Measurements from ENCODE around the gene SINHCAF. TPM values are rescaled to one million over a fixed set of nuclear protein-coding genes. Genes with fewer than 3 reads are reported as not detected.
"Not testable (repeated sequence)": the region's sequence is repeated elsewhere in the genome, so short reads cannot be mapped to it uniquely, and the experiment has no call there.

SINHCAF gene, protein sequence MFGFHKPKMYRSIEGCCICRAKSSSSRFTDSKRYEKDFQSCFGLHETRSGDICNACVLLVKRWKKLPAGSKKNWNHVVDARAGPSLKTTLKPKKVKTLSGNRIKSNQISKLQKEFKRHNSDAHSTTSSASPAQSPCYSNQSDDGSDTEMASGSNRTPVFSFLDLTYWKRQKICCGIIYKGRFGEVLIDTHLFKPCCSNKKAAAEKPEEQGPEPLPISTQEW
- polyA plus RNA-seq (2013, experiment 1 of 2; ENCODE audit: insufficient read length): 46.4 TPM
- polyA plus RNA-seq (2013, experiment 2 of 2; ENCODE audit: insufficient read length): 44.0 TPM

DNA sequence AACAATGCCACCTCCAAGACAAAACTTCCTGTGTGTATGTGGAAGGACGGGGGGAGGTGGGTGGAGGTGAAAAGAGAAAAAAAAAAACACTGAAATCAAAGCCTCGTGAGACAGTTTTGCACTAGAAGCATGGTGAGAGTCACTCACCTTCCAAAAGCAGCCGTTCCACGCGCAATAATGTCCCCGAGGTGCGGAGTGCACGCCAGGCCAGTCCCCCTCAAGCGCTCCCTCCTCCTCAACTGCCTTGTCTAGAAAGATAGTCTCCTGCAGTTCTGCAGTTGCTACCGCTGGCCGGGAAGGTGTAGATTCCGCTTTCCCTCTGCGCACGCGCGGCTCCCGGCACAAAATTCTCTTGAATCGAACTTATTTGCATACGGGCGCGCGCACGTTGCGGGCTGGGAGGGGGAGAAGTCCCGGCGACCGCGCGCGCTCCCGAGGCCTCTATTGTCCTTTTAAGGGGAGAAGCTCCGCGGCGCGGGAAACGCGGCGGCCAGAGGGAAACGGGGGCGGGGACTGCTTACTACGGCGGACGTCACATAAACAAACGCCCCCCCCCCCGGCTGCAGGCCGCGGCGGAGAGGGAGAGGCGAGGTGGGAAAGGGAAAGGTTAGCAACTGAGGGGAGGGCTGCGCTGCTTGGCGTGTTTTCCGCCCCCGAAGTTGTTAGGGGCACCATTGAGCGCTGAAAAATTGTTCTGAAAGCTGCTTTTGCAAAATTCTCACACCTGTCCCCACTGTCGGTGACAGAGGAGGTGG is at the start of gene SINHCAF:
Gene SINHCAF, minus strand, starts transcription at position 274 of the 755 bp plus-strand sequence. CDS start 27,946 bp downstream, outside the sequence.
- DNase-seq: peak; percentile 99

DNA sequence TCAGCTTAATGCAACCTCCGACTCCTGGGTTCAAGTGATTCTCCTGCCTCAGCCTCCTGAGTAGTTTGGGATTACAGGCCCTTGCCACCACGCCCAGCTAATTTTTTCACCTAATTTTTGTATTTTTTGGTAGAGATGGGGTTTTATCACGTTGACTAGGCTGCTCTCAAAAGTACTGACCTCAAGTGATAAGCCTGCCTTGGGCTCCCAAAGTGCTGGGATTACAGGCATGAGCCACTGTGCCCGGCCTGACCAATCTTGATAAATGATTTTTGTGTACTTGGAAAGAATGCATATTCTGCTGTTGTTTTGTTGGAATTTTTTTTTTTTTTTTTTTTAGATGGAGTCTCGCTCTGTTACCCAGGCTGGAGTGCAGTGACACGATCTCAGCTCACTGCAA is 49.5 kb upstream of the SINHCAF start:
- DNase-seq: not testable (repeated sequence)

DNA sequence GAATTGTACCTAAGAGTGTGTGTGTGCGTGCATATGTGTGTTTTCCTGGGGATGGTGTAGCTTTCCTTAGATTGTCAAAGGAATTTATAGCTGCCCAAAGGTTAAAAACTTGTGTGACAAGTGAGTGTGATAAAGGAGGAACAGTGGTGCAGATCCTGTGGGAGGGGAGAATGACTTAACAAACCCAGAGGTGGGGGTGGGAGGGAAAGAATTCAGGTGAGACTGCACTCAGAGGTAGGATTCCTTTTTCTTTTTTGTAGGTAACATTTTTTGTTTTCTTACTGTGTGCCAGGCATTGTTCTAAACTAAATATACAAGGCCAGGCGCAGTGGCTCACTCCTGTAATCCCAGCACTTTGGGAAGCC is 45.3 kb upstream of the SINHCAF start:
- DNase-seq: no peak

DNA sequence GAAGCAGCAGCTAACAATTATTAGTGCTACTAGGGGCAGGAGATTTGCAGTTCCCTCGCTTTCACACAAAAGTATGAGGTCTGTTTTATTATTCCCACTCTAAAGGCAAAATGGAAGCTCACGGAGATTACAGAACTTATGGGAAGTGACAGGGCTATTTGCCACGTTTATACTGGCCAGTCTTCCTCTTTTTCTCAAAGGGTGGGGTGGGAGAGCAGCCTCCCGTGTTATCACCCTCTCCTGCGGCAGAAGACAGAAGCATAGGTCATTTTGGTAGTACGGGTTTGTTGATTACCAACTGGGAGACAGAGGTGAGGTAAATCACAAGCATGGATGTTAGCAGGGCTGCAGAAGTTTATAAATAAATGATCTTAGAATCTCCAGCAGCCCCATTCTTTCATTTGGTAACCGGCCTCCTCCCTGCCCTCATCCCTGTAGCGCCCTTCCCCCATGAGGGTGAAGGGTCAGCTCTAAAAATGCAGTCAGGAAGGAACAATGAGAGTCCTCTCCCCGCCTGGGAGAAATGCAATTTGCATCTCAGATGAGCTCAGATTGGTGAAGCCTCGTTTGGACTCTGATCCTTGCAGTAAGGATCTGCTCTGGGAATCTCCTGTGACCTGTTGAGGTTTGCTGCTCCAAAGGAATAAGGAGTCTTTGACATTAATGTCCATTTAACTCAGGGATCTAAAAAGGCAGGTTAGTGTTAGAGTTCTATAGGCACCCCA is 44.7 kb upstream of the SINHCAF start:
- no peak for DNase-seq

DNA sequence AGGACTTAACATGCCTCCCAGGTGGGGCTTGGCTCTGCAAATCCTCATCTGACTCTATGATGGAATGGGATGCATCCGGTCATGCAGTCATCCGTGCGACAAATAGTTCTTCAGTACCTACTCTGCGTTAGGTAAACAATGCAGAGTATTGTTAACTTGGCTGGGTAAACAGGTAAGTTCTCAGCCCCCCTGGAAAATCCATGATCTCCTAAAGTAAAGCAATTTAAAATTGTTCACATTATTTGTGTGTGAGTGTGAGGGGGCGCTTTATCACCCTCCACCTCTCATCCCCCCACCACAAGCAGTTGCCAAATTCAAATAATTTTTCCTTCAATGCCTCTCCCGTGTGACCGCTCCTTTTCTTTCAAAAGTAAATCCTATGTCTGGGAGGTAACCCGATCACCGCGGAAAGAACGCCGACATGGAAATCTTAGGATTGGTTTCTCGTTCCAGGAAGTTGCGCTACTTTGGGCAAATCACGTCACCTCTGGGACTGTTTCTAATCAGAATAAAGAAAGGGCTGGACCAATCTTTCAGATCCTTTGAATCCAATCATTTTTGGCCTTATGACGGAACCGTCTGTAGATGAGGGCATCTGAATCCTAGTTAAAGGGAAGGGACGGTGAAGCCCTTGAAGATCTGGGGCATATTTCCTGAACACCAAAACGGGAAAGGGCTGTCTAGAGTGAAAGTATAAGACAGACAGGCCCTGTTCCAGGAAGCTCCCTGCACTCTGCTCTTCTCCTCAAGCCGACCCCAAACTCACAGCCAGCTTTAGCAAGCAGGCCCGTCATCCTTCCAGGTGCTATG is 44.0 kb upstream of the SINHCAF start:
- peak; percentile 60 for DNase-seq

DNA sequence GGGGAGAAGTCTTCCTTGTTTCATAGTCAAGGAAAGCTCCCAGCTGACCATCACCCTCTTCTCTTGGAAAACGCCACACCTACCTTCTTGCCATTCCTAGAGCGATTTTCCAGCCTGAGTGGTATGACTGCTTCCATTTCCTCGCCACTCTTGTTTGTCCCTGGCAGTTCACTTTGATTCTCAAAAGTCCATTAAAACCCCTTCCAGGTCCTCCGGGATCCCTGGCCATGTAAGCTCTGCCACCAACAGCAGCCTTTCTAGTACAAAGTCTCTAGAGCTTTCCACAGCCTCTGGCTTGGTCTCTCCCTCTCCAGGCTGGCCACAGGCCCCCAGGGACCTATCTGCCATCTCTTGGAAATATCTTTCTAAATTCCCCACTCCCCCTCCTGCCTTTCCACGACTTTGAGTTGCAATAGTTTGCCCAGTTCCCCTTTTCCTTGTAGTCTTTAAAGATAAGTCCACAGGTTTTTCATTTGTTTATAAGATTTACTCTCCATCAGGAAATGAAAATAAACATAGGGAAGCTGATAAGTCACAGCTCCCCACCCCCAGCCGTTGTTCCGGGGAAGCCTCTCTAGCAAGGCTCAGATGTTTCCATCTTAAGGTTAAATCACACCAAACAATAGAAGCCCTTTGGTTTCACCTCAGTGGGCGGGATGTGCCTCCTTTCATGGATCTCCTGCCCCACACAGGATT is 42.9 kb upstream of the SINHCAF start:
- DNase-seq: peak; percentile 19

DNA sequence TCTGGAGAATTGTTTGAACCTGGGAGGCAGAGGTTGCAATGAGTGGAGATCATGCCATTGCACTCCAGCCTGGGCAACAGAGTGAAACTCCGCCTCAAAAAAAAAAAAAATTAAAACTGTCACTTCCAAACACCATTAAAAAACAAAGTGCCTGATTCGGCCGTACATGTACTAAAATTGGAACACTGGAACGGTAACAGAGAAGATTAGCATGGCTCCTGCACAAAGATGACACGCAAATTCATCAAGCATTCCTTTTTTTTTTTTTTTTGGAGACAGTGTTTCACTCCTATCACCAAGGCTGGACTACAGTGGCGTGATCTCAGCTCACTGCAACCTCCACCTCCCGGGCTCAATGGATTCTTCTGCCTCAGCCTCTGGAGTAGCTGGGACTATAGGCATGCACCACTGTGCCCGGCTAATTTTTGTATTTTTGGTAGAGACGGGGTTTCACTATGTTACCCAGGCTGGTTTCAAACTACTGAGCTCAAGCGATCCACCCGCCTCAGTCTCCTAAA is 40.2 kb upstream of the SINHCAF start:
- no peak for DNase-seq

DNA sequence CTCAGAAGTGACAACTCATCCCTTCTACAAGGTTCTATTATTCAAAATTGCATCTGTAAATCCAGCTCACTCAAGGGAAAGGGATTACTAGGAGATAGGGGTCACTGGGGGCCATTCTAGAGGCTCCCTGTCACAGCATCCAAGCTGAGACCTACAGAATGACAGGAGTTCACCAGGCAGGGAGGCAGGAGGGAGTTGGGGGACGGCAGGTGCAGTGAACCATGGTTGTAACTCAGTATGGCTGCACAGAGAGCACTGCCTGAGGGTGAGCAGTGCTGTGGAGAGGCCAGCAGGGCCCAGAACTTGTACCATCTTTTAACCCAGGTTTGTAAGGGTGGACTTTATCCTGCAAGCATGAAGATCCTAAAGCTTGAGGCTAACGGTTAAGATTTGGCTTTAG is 37.9 kb upstream of the SINHCAF start:
- no peak for DNase-seq

DNA sequence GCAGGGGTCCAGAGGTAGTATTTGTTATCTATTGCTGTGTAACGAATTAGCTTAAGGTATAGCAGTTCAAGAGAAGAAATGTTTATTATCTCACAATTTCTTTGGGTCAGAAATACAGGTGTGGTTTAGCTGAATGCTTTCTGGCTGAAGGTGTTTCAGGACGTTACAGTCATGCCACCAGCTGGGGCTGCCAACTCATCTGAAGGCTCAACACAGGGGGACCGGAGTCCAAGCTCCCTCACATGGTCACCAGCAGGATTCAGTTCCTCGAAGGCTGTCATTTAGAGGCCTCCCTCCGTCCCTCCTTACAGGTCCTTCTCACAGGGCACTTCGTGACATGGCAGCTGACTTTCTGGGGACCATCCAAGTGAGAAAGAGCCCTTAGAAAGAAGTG is 37.5 kb upstream of the SINHCAF start:
- no peak for DNase-seq

DNA sequence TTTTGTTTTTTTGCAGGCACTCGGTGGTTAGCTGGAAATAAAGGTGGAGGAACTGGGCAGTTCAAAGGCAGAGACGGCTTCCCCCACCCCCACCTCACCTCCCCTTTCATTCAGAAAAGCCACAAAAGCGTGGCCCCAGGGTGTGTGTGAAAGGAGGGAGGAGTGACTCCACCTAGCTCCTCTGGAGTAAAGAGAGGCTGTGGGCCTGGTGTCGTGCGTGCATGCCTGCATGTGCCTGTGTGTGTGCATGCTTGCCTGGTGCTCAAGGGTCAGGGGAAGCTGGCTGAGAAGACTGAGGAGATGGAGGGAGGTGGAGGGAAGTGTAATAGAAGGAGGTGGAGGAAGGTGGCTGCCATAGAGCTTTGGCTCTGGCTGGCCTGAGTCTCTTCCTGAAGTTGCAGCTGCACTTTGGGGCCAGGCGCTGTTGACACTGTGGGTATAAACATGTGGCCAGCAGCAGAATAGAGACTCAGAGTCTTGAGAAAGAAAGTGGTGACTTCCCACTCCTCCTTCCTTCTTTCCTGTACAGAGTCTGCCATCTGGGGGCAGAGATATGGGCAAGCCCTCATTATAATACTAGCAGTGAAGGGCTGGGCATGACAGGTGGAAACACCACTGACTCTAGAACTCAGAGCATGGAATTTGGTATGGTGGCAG is 36.9 kb upstream of the SINHCAF start:
- DNase-seq: no peak

DNA sequence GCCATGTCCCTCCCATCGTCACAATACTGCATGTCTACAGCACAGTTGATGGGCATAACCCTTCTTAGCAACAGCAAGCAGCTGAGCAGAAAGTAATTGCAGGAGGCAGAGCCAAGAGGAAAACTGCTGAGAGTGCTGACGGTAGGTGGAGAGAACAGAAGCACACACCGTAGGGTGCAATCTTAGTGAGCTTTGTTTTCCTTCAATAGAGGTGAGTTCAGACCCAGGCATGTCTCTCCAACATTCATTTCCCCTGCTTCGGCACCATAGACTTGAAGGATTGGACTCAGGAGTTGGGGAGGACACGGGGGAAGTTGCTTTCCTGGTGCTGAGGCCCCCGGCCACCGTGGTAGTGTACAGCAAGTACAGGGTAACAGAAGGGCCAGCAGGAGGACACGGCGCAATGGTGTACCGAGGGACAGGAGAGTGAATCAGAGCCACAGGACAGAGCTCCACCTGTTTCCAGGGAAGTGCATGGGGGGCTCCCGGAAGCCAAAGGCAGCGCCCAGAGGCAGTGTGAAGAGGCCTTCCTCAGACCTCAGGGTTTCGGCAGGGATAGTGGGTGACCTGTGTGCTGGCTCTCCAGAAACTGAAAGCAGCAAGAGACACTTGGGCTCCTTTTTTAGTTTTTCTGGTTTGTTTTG is 36.3 kb upstream of the SINHCAF start:
- no peak for DNase-seq

DNA sequence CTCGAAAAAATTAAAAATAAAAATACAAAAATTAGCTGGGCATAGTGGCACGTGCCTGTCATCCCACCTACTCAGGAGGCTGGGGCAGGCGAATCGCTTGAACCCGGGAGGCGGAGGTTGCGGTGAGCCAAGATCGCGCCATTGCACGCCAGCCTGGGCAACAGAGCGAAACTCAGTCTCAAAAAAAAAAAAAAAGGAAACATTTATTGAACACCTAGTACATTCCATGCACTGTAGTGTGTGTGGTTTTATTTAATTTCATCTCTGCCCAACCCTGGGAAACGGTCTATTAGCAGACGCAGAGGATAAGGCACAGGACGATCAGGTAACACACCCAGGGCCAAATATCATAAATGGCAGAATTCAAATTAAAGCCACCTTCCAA is 35.8 kb upstream of the SINHCAF start:
- DNase-seq: no peak

DNA sequence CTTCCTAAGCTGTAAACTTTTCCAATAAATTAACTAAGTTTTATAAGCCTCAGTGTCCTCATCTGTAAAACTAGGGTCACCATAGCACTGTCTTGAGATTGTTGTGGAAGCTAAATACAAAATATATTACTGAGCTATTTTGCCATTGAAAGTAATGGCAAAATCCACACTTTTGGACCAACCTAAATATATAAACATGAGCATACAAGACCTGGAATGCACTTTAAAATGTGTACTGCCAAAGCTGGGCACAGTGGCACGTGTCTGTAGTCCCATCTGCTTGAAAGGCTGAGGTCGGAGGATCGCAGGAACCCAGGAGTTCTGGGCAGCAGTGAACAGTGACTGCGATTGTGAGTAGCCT is 29.8 kb upstream of the SINHCAF start:
- no peak for DNase-seq

DNA sequence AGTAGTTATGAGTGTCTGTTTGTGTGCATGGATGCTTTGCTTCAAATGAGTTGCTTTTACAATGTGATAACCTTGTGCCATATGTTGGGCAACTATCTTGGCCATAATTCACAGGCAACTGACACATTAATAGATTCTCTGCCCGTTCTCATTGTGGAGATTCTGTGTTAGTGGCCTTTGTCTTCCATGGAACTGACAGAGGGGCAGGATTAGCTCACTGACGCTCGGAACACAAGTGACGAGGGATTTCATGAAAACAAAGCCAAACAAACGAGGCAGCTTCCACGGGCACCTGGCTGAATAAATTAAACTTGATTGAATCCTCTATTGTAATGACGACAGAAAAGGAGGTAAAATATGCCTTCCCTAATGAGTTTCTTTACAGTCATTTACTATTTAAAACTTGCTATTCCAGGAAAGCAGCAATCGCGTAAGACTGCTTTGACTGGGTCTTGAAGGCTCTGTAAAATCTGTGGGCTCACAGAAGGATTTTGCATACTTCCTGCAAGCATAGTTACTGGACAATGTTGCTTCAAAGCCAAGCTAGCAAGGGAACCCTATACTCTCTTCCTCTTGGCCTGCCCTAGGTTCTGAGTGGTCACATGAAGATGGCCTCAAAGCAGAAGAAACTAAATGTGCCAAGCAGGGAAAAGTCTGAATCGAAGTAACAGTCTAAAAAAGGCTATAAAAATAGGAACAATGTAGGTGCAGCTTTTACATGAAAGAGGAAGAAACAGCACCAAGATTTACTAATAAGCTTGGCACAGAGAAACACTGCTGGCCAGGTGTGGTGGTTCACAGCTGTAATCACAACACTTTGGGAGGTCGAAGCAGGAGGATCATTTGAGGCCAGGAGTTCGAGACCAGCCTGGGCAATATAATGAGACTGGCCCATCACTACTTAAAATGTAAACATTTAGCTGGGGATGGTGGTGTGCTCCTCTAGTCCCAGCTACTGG is 28.1 kb upstream of the SINHCAF start:
- no peak for DNase-seq

DNA sequence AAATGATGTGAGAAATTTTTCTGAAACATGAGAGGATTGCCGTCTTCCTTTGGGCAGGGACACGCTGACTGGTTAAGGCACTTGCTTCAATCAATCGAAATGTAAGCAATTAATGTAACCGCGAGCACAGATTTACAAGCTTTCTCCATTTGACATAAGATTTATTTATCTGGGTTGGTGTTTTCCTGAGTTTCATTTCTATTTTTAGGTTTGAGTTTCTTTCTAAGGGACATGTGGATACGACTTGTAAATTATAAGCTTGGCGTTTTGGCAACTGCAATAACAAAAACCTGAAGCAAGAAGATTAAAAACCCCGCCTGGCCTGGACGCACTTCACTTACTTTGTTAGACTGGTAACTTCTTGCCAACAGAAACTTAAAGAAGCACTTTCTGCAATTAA is 20.3 kb upstream of the SINHCAF start:
- no peak for DNase-seq

DNA sequence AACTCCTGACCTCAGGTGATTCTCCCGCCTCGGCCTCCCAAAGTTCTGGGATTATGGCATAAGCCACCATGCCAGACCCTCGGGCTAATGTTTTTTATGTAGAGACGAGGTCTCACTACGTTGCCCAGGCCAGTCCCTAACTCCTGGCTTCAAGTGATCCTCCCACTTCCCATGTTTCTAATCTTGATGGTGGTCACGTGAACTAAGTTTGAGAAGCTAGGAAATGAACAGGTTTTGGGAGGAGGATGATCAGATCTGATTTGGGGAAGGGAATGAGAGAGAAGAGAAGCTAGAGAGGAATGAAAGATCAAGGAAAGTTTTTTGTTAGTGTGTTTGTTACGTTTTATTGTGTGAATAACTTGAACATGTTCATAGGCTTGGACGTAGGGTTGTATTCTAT is 17.2 kb upstream of the SINHCAF start:
- no peak for DNase-seq

DNA sequence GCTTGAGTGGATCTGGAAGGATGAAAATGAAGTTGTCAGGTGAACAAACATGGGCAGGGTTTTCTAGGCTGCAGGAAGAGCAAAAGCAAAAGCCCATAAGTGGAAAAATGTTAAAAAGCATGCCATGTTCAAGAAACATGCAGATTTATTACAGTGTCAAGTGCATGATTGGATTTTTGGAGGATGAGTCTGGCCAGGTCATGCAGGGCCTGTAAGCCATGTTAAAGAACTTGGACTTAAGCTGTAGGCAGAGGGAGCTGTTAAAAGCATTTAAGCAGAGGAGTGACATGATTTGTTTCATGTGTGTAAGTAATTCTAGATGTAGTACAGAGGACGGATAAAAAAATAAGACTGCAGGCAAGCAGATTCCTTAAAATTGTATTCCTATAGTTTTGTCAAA is 16.3 kb upstream of the SINHCAF start:
- DNase-seq: no peak

DNA sequence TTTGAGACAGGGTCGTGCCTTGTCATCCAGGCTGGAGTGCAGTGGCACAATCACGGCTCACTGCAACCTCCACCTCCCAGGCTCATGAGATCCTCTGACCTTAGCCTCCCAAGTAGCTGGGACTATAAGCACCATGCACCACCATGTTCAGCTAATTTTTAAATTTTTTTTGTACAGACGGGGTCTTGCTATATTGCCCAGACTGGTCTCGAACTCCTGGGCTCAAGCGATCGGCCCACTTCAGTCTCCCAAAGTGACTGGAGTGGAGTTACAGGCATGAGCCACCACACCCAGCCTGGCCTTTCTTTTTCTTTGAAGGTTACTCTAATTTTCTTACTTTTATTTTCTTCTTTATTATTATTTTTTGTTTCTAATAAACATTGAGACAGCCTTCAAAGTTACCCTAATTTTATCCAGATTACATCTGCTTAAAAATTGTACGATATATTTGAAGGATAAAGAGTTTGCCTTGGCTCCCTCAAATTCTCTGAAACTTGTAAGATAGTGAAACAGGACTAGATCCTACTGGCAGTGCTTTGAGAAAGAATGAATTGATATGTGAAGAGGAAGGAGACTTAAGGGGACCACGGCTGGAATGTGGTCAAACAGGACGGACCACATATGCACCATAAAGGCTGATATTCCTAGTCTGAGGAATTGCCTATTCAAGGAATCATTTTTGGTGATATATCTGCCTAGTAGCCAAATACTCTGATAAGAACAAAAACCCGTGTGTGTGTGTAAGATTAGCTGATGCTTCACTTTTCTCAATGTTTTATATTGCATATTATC is 14.1 kb upstream of the SINHCAF start:
- no peak for DNase-seq

DNA sequence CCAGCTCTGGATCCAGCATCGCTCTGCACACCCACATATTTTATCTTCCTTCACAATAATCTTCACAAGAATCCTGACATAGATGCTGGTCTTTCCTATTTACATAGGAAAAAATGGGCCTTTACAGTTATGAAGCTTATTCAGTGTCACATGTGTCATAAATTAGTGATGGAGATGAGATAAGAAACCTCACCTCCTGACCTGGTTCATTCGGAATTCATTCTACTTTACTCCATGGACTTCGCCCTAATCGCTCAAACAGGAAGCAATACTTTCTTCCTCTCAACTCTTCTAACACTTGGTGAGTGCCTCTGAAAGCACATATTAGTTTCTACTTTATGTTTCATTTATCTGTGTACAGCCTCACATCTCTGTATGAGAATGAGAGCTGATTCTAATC is 12.0 kb upstream of the SINHCAF start:
- no peak for DNase-seq
